GM21390 (cell line): ENCODE measurements around the gene RNGTT.

Experiments used
- ATAC-seq: cut with Tn5 transposase; IDR thresholded peaks from one replicate; pipeline ENCODE4 v1.9.1; 2021; ENCODE audit not compliant: unreplicated experiment

The RNGTT gene

DNA sequence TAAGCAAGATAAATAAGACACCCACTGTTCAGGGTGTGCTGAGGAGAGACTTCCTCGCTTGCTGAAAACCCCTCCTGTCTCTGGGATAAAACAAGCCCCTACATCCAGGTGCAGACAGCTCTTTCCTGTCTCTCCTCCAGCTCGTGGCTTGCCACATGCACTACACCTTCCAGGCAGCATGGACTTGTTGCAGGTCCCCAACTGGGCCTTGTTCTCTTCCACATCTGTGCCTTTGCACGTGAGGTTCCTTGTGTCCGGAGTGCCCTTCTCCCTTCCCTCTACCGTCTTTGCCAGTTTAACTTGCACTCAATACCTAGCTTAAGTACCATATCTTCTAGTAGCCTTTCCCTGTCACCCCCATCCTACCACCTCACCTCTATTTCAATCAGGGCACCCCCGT, 397.6 kb downstream of the RNGTT start:
- no peak for ATAC-seq

DNA sequence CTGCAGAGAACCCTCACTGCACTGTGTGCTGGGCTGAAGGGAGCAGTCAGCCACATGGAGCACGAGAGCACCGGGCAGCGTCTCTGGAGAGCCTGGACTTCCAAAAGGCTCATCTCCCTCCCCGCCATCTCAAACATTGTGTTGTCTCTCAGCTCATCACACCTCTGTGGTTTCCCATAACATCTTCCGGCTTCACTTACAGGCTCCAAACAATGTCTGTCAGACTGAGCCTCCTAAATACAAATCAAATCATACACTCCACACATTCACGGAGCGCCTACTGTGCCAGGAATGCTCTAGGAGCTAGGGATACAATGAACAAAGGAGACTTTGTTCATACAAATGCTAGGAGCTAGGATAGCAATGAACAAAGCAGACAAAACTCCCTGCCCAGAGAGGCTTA, 398.0 kb downstream of the RNGTT start:
- ATAC-seq, result no peak

DNA sequence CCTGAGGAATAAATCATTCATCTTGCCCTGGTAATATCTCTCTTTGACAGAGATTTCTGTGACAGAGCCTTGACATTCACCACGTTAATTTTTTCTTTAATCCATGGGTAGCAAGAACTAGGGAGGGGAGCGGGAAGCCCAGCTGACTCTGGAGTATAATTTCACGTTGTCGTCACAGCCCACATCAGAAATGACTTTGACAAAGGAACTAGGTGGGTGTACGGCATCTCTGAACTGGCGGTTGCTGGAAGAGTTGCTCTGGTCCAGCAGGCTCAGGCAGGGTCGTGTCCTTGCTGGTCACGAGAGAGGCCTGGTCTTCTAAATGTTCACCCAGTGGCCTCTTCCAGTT, 400.2 kb downstream of the RNGTT start:
- no peak for ATAC-seq

DNA sequence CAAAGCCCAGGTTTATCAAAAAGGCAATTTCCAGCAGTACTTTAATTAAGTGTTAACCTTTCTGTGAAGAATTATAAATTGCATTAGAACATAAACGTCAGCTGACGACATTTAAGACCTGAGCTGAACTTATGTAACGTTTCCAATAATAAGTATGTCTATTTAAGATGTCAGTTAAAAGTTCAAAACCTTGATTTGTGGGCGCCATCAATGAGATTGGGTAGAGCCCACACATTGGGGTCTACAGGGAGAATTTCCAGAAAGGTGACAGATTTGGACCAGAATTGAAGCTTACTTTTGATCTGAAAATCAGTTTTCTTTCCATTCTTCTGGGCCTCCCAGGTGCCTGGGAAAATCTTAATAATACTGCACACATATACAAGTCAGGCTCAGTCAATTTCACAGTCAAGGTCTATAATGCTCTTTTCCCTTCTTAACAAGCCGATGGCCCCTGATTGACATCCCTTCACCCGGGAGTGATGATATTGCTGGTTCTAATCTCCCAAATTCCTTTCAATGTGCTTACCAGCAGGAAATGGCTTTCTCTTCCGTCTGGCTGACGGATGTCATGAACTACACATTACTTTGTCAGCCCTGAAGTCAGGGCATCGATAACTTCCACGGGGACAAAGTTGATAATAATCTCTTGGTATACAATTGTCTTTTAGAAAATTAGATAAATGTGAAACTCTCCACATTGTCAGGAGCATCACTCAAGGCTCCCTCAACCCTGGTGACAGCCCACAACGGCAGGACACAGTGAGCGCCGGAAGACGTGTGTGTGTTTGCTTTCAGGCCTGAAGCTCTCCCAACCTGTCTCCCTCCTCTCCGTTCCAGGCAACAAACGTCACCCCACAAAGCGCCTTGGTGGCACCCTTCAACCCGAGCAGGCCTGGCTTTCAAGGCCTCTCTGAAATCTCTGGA, 400.8 kb downstream of the RNGTT start:
- no peak for ATAC-seq

DNA sequence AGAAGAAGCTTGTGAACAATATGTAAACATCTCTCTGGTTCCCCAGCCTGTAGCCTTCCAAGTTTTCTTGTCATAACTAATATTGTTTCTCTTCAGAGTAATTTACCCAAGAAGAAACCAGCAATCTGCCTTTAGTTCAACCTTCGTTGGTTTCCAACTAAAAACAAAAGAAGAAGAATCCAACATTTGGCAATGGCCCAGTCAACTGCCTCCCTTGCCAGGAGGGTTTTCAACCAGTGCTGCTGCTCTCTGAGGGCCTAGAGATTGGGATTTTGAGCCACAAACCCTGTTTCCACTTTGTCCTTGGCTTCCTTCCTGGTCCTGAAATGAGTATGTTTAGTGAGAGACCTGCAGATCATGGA, 401.5 kb downstream of the RNGTT start:
- ATAC-seq, result no peak

DNA sequence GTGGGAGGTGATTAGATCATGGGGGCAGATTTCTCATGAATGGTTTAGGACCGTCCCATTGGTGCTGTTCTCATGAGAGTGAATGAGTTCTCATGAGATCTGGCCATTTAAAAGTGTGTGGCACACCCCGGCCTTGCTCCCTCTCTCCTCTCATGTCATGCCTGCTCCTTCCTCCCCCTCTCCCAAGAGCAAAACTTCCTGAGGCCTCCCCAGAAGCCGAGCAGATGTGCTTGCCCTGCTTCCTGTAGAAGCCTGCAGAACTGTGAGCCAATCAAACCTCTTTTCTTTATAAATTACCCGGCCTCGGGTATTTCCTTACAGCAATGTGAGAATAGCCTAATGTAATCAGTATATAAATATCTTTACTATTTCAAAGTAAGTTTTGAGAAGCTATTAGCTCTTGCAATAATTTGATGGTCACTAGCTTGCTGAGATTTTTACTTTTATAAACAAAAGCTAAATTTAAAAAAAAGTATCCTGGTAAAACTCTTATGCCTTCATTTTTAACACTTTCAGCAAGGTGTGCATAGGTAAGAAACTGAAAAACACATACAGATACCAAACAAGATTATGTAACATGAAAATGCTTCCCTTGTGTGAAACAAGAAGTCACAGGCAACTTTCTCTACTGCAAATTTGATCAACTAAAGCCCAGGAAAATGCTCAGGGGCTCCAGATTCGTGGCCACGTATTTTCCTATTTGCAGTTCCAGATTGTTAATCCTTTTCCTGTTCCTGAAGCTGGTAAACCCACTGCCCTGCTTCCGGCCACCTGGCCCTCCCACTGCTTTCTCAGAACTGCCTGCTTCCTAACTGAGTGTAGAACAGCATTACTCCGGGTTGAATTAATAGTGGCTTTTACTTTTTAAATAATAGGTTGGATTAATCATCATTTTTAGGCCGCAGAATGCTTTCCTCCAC, 402.1 kb downstream of the RNGTT start:
- ATAC-seq, result no peak
